ENCODE results near the gene LLGL1. TPM values are rescaled to one million over a fixed set of nuclear protein-coding genes. Genes with fewer than 3 reads are reported as not detected.

LLGL1 gene
- total RNA-seq, 1 donor from 2014 or later: 15.1 TPM

- Histone ChIP-seq H3K9ac (ENCODE audit: low read depth in 1 of 3, low read length in 3 of 3) (peak overlapping the region; percentile 98 to 100 (median 100)), H3K27me3 (ENCODE audit: control insufficient read depth in 3 of 3, insufficient read depth in 3 of 3, low read length in 3 of 3) (no peaks in the 10 kb centered on the region), H3K36me3 (ENCODE audit: control insufficient read depth in 3 of 3, insufficient read depth in 3 of 3, low read length in 3 of 3) (peaks cover 37 to 46% (median 38%) of the 10 kb centered on the region in 3 donors), H3K4me3 (ENCODE audit: low read length in 3 of 3) (peak overlapping the region; percentile 85 to 93 (median 92)), H3K27ac (ENCODE audit: low read depth, low read length) (peak overlapping the region; percentile 100), H3K4me1 (ENCODE audit: control insufficient read depth in 3 of 3, insufficient read depth in 3 of 3, low read length in 3 of 3) (peaks cover 66 to 77% (median 75%) of the 10 kb centered on the region in 3 donors), H3K9me3 (ENCODE audit: control insufficient read depth in 3 of 3, low read length in 3 of 3) (no peaks in the 10 kb centered on the region)
Measured at GRCh38 chr17:18261146-18261515, 35.7 kb downstream of the LLGL1 start.

GRCh38 chr17:18261659-18262058 lies 36.2 kb downstream of the LLGL1 start:
- H3K4me1 ChIP-seq (ENCODE audit: control insufficient read depth in 3 of 3, insufficient read depth in 3 of 3, low read length in 3 of 3): peaks cover 61 to 71% (median 70%) of the 10 kb centered on the region in 3 donors
- peak overlapping the region; percentile 100 for H3K27ac ChIP-seq (ENCODE audit: low read depth, low read length)

GRCh38 chr17:18262111-18262510 lies 36.7 kb downstream of the LLGL1 start:
- H3K9ac ChIP-seq (ENCODE audit: low read depth in 1 of 3, low read length in 3 of 3): peak overlapping the region; percentile 98 to 100 (median 100)
- peak overlapping the region; percentile 100 for H3K27ac ChIP-seq (ENCODE audit: low read depth, low read length)
- H3K36me3 ChIP-seq (ENCODE audit: control insufficient read depth in 3 of 3, insufficient read depth in 3 of 3, low read length in 3 of 3): peaks cover 35 to 39% (median 37%) of the 10 kb centered on the region in 3 donors
- peaks cover 56 to 67% (median 65%) of the 10 kb centered on the region in 3 donors for H3K4me1 ChIP-seq (ENCODE audit: control insufficient read depth in 3 of 3, insufficient read depth in 3 of 3, low read length in 3 of 3)
- peak overlapping the region; percentile 85 to 93 (median 92) for H3K4me3 ChIP-seq (ENCODE audit: low read length in 3 of 3)
- H3K27me3 ChIP-seq (ENCODE audit: control insufficient read depth in 3 of 3, insufficient read depth in 3 of 3, low read length in 3 of 3): no peaks in the 10 kb centered on the region
- H3K9me3 ChIP-seq (ENCODE audit: control insufficient read depth in 3 of 3, low read length in 3 of 3): no peaks in the 10 kb centered on the region

More at GRCh38 chr17:18261659-18262058, 36.2 kb downstream of the LLGL1 start:
- Histone ChIP-seq H3K36me3 (ENCODE audit: control insufficient read depth in 3 of 3, insufficient read depth in 3 of 3, low read length in 3 of 3) (peaks cover 35 to 42% (median 35%) of the 10 kb centered on the region in 3 donors), H3K9me3 (ENCODE audit: control insufficient read depth in 3 of 3, low read length in 3 of 3) (no peaks in the 10 kb centered on the region), H3K4me3 (ENCODE audit: low read length in 3 of 3) (peak overlapping the region; percentile 85 to 93 (median 92)), H3K9ac (ENCODE audit: low read depth in 1 of 3, low read length in 3 of 3) (peak overlapping the region; percentile 98 to 100 (median 100)), H3K27me3 (ENCODE audit: control insufficient read depth in 3 of 3, insufficient read depth in 3 of 3, low read length in 3 of 3) (no peaks in the 10 kb centered on the region)

- H3K36me3 ChIP-seq (ENCODE audit: control insufficient read depth in 3 of 3, insufficient read depth in 3 of 3, low read length in 3 of 3): peaks cover 35 to 41% (median 39%) of the 10 kb centered on the region in 3 donors
- peak overlapping the region; percentile 98 to 100 (median 100) for H3K9ac ChIP-seq (ENCODE audit: low read depth in 1 of 3, low read length in 3 of 3)
- H3K27me3 ChIP-seq (ENCODE audit: control insufficient read depth in 3 of 3, insufficient read depth in 3 of 3, low read length in 3 of 3): no peaks in the 10 kb centered on the region
- peaks cover 51 to 64% (median 60%) of the 10 kb centered on the region in 3 donors for H3K4me1 ChIP-seq (ENCODE audit: control insufficient read depth in 3 of 3, insufficient read depth in 3 of 3, low read length in 3 of 3)
- H3K4me3 ChIP-seq (ENCODE audit: low read length in 3 of 3): peak overlapping the region in 2 of 3 donors; percentile 92 to 93
- H3K27ac ChIP-seq (ENCODE audit: low read depth, low read length): peak overlapping the region; percentile 100
- H3K9me3 ChIP-seq (ENCODE audit: control insufficient read depth in 3 of 3, low read length in 3 of 3): no peaks in the 10 kb centered on the region
Measured at GRCh38 chr17:18262641-18263040, 37.2 kb downstream of the LLGL1 start.

- peak overlapping the region in 1 of 3 donors; percentile 100 for H3K9ac ChIP-seq (ENCODE audit: low read depth in 1 of 3, low read length in 3 of 3)
- no peak overlapping the region for H3K27ac ChIP-seq (ENCODE audit: low read depth, low read length)
Measured at GRCh38 chr17:18263885-18264682, 38.6 kb downstream of the LLGL1 start.

GRCh38 chr17:18267366-18267765 lies 41.9 kb downstream of the LLGL1 start:
- Histone ChIP-seq H3K9me3 (ENCODE audit: control insufficient read depth in 3 of 3, low read length in 3 of 3) (no peaks in the 10 kb centered on the region), H3K4me1 (ENCODE audit: control insufficient read depth in 3 of 3, insufficient read depth in 3 of 3, low read length in 3 of 3) (peaks cover 29 to 52% (median 45%) of the 10 kb centered on the region in 3 donors), H3K27ac (ENCODE audit: low read depth, low read length) (no peak overlapping the region), H3K9ac (ENCODE audit: low read depth in 1 of 3, low read length in 3 of 3) (no peak overlapping the region), H3K4me3 (ENCODE audit: low read length in 3 of 3) (no peak overlapping the region), H3K27me3 (ENCODE audit: control insufficient read depth in 3 of 3, insufficient read depth in 3 of 3, low read length in 3 of 3) (no peaks in the 10 kb centered on the region), H3K36me3 (ENCODE audit: control insufficient read depth in 3 of 3, insufficient read depth in 3 of 3, low read length in 3 of 3) (peaks cover 34 to 40% (median 35%) of the 10 kb centered on the region in 3 donors)

More at GRCh38 chr17:18263885-18264682, 38.6 kb downstream of the LLGL1 start:
- Histone ChIP-seq H3K27me3 (ENCODE audit: control insufficient read depth in 3 of 3, insufficient read depth in 3 of 3, low read length in 3 of 3) (no peaks in the 10 kb centered on the region), H3K36me3 (ENCODE audit: control insufficient read depth in 3 of 3, insufficient read depth in 3 of 3, low read length in 3 of 3) (peaks cover 35 to 42% (median 39%) of the 10 kb centered on the region in 3 donors), H3K4me1 (ENCODE audit: control insufficient read depth in 3 of 3, insufficient read depth in 3 of 3, low read length in 3 of 3) (peaks cover 46 to 62% (median 61%) of the 10 kb centered on the region in 3 donors), H3K9me3 (ENCODE audit: control insufficient read depth in 3 of 3, low read length in 3 of 3) (no peaks in the 10 kb centered on the region), H3K4me3 (ENCODE audit: low read length in 3 of 3) (no peak overlapping the region)

GRCh38 chr17:18267927-18268711 lies 42.7 kb downstream of the LLGL1 start:
- Histone ChIP-seq H3K9ac (ENCODE audit: low read depth in 1 of 3, low read length in 3 of 3) (peak overlapping the region in 2 of 3 donors; percentile 25 to 40), H3K27me3 (ENCODE audit: control insufficient read depth in 3 of 3, insufficient read depth in 3 of 3, low read length in 3 of 3) (no peaks in the 10 kb centered on the region), H3K4me3 (ENCODE audit: low read length in 3 of 3) (no peak overlapping the region), H3K36me3 (ENCODE audit: control insufficient read depth in 3 of 3, insufficient read depth in 3 of 3, low read length in 3 of 3) (peaks cover 26 to 36% (median 33%) of the 10 kb centered on the region in 3 donors), H3K9me3 (ENCODE audit: control insufficient read depth in 3 of 3, low read length in 3 of 3) (no peaks in the 10 kb centered on the region), H3K4me1 (ENCODE audit: control insufficient read depth in 3 of 3, insufficient read depth in 3 of 3, low read length in 3 of 3) (peaks cover 22 to 45% (median 38%) of the 10 kb centered on the region in 3 donors), H3K27ac (ENCODE audit: low read depth, low read length) (no peak overlapping the region)

- peaks cover 5 to 23% (median 16%) of the 10 kb centered on the region in 3 donors for H3K4me1 ChIP-seq (ENCODE audit: control insufficient read depth in 3 of 3, insufficient read depth in 3 of 3, low read length in 3 of 3)
- no peaks in the 10 kb centered on the region for H3K9me3 ChIP-seq (ENCODE audit: control insufficient read depth in 3 of 3, low read length in 3 of 3)
- no peak overlapping the region for H3K27ac ChIP-seq (ENCODE audit: low read depth, low read length)
- H3K27me3 ChIP-seq (ENCODE audit: control insufficient read depth in 3 of 3, insufficient read depth in 3 of 3, low read length in 3 of 3): no peaks in the 10 kb centered on the region
- H3K9ac ChIP-seq (ENCODE audit: low read depth in 1 of 3, low read length in 3 of 3): peak overlapping the region in 1 of 3 donors; percentile 40
- no peak overlapping the region for H3K4me3 ChIP-seq (ENCODE audit: low read length in 3 of 3)
- peaks cover 10 to 25% (median 18%) of the 10 kb centered on the region in 3 donors for H3K36me3 ChIP-seq (ENCODE audit: control insufficient read depth in 3 of 3, insufficient read depth in 3 of 3, low read length in 3 of 3)
Measured at GRCh38 chr17:18270046-18270931, 44.9 kb downstream of the LLGL1 start.

- peaks cover 38 to 52% (median 41%) of the 10 kb centered on the region in 3 donors for H3K36me3 ChIP-seq (ENCODE audit: control insufficient read depth in 3 of 3, insufficient read depth in 3 of 3, low read length in 3 of 3)
- H3K4me1 ChIP-seq (ENCODE audit: control insufficient read depth in 3 of 3, insufficient read depth in 3 of 3, low read length in 3 of 3): peaks cover 0 to 5% (median 3%) of the 10 kb centered on the region in 3 donors
- H3K9ac ChIP-seq (ENCODE audit: low read depth in 1 of 3, low read length in 3 of 3): no peak overlapping the region
- H3K4me3 ChIP-seq (ENCODE audit: low read length in 3 of 3): no peak overlapping the region
- no peaks in the 10 kb centered on the region for H3K9me3 ChIP-seq (ENCODE audit: control insufficient read depth in 3 of 3, low read length in 3 of 3)
- no peaks in the 10 kb centered on the region for H3K27me3 ChIP-seq (ENCODE audit: control insufficient read depth in 3 of 3, insufficient read depth in 3 of 3, low read length in 3 of 3)
- H3K27ac ChIP-seq (ENCODE audit: low read depth, low read length): no peak overlapping the region
Measured at GRCh38 chr17:18277076-18277475, 51.6 kb downstream of the LLGL1 start.

All from skeletal muscle tissue (tissue), 4 donors.